ENCODE data around the gene CDC42BPG.
A peak's percentile ranks its signal among the peaks of the same experiment; 100 is the strongest.

Gene CDC42BPG

GRCh38 chr11:64787526-64788320 is 56.7 kb downstream of the CDC42BPG start:
- DNase-seq, result peak; percentile 64

- DNase-seq, result no peak
These were observed 58.1 kb downstream of the CDC42BPG start for GRCh38 chr11:64786308-64786707.

GRCh38 chr11:64784813-64785581 is 59.5 kb downstream of the CDC42BPG start:
- no peak for DNase-seq

GRCh38 chr11:64778473-64779298 is 65.8 kb downstream of the CDC42BPG start, which contains the start of gene SF1:
SF1 (minus strand) TSS chr11:64778542; CDS start chr11:64778392, 150 bp downstream.
- peak; percentile 99 for DNase-seq

- DNase-seq, result no peak
These were observed 66.3 kb downstream of the CDC42BPG start for GRCh38 chr11:64778223-64778472.

GRCh38 chr11:64777449-64778222 is 66.8 kb downstream of the CDC42BPG start:
- peak; percentile 81 for DNase-seq

DNA sequence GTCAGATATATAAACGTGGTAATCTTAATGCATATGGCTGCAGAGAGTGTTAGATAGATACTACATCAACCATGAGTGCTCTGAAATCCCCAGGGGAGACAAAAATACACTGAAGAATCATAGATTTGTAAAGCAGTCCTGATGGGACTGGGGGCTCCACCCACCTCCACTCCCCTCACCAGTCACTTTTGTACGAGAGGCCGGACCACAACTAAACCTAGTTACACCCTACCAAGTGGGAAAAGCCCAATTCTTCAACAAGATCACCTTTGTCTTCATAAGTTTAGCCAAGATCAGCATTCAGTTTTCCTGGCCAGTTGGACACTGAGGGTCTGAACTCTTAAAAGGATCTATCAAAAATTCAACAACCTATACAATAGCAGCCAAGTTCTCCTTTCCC is 67.6 kb downstream of the CDC42BPG start:
- DNase-seq, result no peak

GRCh38 chr11:64776425-64776824 is 68.0 kb downstream of the CDC42BPG start:
- no peak for DNase-seq

- DNase-seq, result no peak
These were observed 70.3 kb downstream of the CDC42BPG start for GRCh38 chr11:64774144-64774543.
